ENCODE results near the gene NAA10. TPM values are rescaled to one million over a fixed set of nuclear protein-coding genes. Genes with fewer than 3 reads are reported as not detected.

NAA10 gene
- total RNA-seq, 1 experiment from 2014 or later, result 91.3 TPM

DNA sequence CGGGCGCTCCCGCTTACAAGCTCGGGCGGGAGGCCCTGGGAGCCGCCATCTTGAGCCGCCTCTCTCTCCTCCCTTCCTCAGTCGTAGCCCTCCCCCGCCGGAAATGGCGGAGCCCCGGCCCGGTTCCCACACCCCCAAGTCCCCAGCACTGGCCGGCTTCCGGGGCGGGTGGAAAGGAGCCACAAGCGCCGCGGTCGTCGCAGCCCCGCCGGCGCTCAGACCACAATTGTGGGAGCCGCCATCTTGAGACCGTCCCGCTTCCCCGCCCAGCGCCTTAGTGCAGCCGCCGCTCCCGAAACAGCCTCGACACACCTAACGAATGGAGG is 36.2 kb upstream of the NAA10 start:
- 0 out of 2 replicates have a peak, but pooled peaks cover 8% of the 10 kb centered on the region for H3K4me1 ChIP-seq
- H3K9me3 Mint-ChIP-seq (ENCODE audit: unreplicated experiment), result no peaks in the 10 kb centered on the region
- H3K36me3 ChIP-seq (ENCODE audit: control insufficient read depth, insufficient read depth, low read length), result no peaks in the 10 kb centered on the region; the same call in 1 of the 2 replicates
- BruUV-seq (replicated peaks), result no TSS peak
- peak; percentile 80 to 83 for DNase-seq
- peak overlapping the region; percentile 98 for H3K4me3 Mint-ChIP-seq (ENCODE audit: unreplicated experiment)
- no peaks in the 10 kb centered on the region for H3K27me3 Mint-ChIP-seq (ENCODE audit: insufficient read depth, unreplicated experiment)
- peaks cover 8% of the 10 kb centered on the region for H3K4me1 Mint-ChIP-seq (ENCODE audit: low read depth, unreplicated experiment)
- H3K36me3 Mint-ChIP-seq (ENCODE audit: insufficient read depth, unreplicated experiment), result peaks cover 35% of the 10 kb centered on the region
- intact Hi-C loops (cut with micrococcal nuclease; ENCODE audit: unreplicated experiment), result loop anchor here (10.0 kb wide), 1 partner anchor 404 kb away; the partner anchor contains the start of genes EMD and FLNA
- ChIA-PET CTCF (no interaction called here), POLR2A (interaction anchor here (0.5 to 1.4 kb wide), 5 partner anchors 43 to 177 kb away, joined by 3 to 4 read pairs (median 3); partner anchors contain the start of genes IDH3G and SSR4)
- H3K9me3 ChIP-seq, result no peaks in the 10 kb centered on the region
- TF ChIP-seq, protein P1, sequence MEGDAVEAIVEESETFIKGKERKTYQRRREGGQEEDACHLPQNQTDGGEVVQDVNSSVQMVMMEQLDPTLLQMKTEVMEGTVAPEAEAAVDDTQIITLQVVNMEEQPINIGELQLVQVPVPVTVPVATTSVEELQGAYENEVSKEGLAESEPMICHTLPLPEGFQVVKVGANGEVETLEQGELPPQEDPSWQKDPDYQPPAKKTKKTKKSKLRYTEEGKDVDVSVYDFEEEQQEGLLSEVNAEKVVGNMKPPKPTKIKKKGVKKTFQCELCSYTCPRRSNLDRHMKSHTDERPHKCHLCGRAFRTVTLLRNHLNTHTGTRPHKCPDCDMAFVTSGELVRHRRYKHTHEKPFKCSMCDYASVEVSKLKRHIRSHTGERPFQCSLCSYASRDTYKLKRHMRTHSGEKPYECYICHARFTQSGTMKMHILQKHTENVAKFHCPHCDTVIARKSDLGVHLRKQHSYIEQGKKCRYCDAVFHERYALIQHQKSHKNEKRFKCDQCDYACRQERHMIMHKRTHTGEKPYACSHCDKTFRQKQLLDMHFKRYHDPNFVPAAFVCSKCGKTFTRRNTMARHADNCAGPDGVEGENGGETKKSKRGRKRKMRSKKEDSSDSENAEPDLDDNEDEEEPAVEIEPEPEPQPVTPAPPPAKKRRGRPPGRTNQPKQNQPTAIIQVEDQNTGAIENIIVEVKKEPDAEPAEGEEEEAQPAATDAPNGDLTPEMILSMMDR (IDR thresholded peaks at IDR 0.05; ENCODE audit: insufficient read depth in 1 of 2, low read depth in 1 of 2, low read length in 1 of 2, severe bottlenecking in 1 of 2, unreplicated experiment in 1 of 2), result no peak
- H3K27ac Mint-ChIP-seq (ENCODE audit: unreplicated experiment), result peak overlapping the region; percentile 100
- H3K4me3 ChIP-seq (ENCODE audit: low read depth, low read length), result peak overlapping the region; percentile 73
- H3K27me3 ChIP-seq (replicated peaks; ENCODE audit: control insufficient read depth, insufficient read depth, low read length), result no peaks in the 10 kb centered on the region

DNA sequence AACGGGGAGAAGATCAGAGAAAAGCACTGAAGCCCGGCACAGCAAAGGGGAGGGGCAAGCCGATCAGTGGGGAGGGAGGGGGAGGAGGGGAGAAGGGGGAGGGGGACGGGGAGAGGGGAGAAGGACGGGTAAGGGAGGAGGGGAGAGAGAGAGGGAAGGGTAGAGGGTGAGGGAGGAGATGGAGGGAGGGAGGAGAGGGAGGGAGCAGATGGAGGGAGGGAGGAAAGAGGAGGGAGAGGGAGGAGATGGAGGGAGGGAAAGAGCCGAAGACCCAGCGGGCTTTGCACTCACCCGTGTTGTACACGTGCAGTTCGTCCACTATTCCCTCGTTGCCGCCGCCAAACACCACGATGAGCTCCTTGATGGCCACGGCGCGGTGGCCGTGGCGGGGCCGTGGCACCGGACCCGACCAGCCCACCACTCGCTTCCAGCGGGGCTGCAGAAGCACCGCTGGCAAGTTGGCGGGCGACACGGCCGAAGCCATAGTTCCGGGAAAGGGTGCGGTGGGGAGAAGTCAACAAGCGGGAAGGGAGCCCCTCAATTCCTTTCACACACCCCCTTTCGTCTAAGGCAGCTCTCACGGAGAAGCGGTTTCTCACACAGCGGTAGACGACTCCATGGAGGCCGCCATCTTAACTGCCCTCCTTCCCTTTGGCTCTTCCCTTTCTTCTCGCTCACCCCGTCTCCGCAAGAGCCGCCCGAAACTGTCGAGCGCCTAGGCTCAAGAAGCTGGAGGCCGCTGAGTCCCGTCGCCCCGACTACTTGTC is 35.7 kb upstream of the NAA10 start:
- Mint-ChIP-seq H3K27me3 (ENCODE audit: insufficient read depth, unreplicated experiment) (no peaks in the 10 kb centered on the region), H3K36me3 (ENCODE audit: insufficient read depth, unreplicated experiment) (peaks cover 35% of the 10 kb centered on the region), H3K9me3 (ENCODE audit: unreplicated experiment) (no peaks in the 10 kb centered on the region), H3K27ac (ENCODE audit: unreplicated experiment) (peak overlapping the region; percentile 100), H3K4me3 (ENCODE audit: unreplicated experiment) (peak overlapping the region; percentile 98), H3K4me1 (ENCODE audit: low read depth, unreplicated experiment) (peaks cover 8% of the 10 kb centered on the region)
- Histone ChIP-seq H3K27me3 (replicated peaks; ENCODE audit: control insufficient read depth, insufficient read depth, low read length) (no peaks in the 10 kb centered on the region), H3K36me3 (ENCODE audit: control insufficient read depth, insufficient read depth, low read length) (no peaks in the 10 kb centered on the region; the same call in 1 of the 2 replicates), H3K4me3 (ENCODE audit: low read depth, low read length) (peak overlapping the region; percentile 73), H3K4me1 (0 out of 2 replicates have a peak, but pooled peaks cover 8% of the 10 kb centered on the region), H3K9me3 (no peaks in the 10 kb centered on the region)
- BruUV-seq (replicated peaks), result TSS peak; percentile 43
- no peak for DNase-seq
- TF ChIP-seq, protein P1 (IDR thresholded peaks at IDR 0.05; ENCODE audit: insufficient read depth in 1 of 2, low read depth in 1 of 2, low read length in 1 of 2, severe bottlenecking in 1 of 2, unreplicated experiment in 1 of 2), result no peak
- CTCF ChIA-PET, result no interaction called here
- POLR2A ChIA-PET, result interaction anchor here (0.5 to 1.4 kb wide), 5 partner anchors 42 to 176 kb away, joined by 3 to 4 read pairs (median 3); partner anchors contain the start of genes IDH3G and SSR4
- intact Hi-C loops (cut with micrococcal nuclease; ENCODE audit: unreplicated experiment), result loop anchor here (10.0 kb wide), 1 partner anchor 404 kb away; the partner anchor contains the start of genes EMD and FLNA

DNA sequence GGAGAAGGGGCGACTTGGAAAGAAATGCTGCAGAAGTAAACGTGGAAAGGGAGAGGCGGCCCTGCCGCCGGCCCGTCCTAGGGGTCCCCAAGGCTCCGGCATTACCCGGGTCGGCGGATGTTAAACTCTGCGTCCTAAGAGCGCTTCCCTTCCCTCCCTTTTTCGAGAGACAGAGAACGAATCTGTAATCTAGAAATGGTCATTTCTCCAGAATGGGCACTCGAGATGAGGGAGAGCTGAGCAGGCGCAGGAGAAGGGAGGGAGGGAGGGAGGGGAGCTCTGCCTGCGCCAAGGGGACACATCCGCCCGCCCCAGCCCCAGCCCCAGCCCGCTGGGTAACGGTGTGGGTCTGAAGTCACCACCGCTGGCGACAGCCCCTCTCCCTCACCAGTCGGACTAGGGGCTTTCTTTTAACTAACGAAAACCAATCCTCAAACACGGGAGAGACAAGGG is 35.1 kb upstream of the NAA10 start:
- H3K36me3 ChIP-seq (ENCODE audit: control insufficient read depth, insufficient read depth, low read length), result no peaks in the 10 kb centered on the region; the same call in 1 of the 2 replicates
- H3K27me3 ChIP-seq (replicated peaks; ENCODE audit: control insufficient read depth, insufficient read depth, low read length), result no peaks in the 10 kb centered on the region
- peaks cover 8% of the 10 kb centered on the region for H3K4me1 Mint-ChIP-seq (ENCODE audit: low read depth, unreplicated experiment)
- POLR2A ChIA-PET, result no interaction called here
- peak overlapping the region; percentile 73 for H3K4me3 ChIP-seq (ENCODE audit: low read depth, low read length)
- peaks cover 35% of the 10 kb centered on the region for H3K36me3 Mint-ChIP-seq (ENCODE audit: insufficient read depth, unreplicated experiment)
- TF ChIP-seq, protein P1 (IDR thresholded peaks at IDR 0.05; ENCODE audit: insufficient read depth in 1 of 2, low read depth in 1 of 2, low read length in 1 of 2, severe bottlenecking in 1 of 2, unreplicated experiment in 1 of 2), result no peak
- no peak for DNase-seq
- peak overlapping the region; percentile 98 for H3K4me3 Mint-ChIP-seq (ENCODE audit: unreplicated experiment)
- 0 out of 2 replicates have a peak, but pooled peaks cover 8% of the 10 kb centered on the region for H3K4me1 ChIP-seq
- CTCF ChIA-PET, result no interaction called here
- H3K9me3 ChIP-seq, result no peaks in the 10 kb centered on the region
- no peaks in the 10 kb centered on the region for H3K27me3 Mint-ChIP-seq (ENCODE audit: insufficient read depth, unreplicated experiment)
- H3K27ac Mint-ChIP-seq (ENCODE audit: unreplicated experiment), result peak overlapping the region; percentile 67
- BruUV-seq (replicated peaks), result no TSS peak
- intact Hi-C loops (cut with micrococcal nuclease; ENCODE audit: unreplicated experiment), result loop anchor here (10.0 kb wide), 1 partner anchor 405 kb away; the partner anchor contains the start of genes EMD and FLNA
- no peaks in the 10 kb centered on the region for H3K9me3 Mint-ChIP-seq (ENCODE audit: unreplicated experiment)
